NB4 (cell line): Measurements from ENCODE around the gene TMA16.

Experiments used
- DNase-seq: peaks from one replicate; pipeline ENCODE4 v3.0.0; 2010; ENCODE audit warnings: low read depth
- H3K4me3 ChIP-seq: one replicate; pipeline ENCODE4 v1.5.1; 2011; ENCODE audit warnings: mild to moderate bottlenecking, low read depth, low read length, moderate library complexity
- CTCF ChIP-seq: IDR thresholded peaks from one replicate; pipeline ENCODE4 v1.5.1; 2012; ENCODE audit warnings: low read depth, low read length
- MAX ChIP-seq: IDR thresholded peaks from 2 replicates; pipeline ENCODE4 v1.6.1; 2011; ENCODE audit warnings: low read depth, low read length
- MYC ChIP-seq: IDR thresholded peaks from 2 replicates; pipeline ENCODE4 v1.6.1; 2011; ENCODE audit warnings: low read depth, low read length
- POLR2A ChIP-seq: IDR thresholded peaks from 2 replicates; pipeline ENCODE4 v1.6.1; 2011; ENCODE audit warnings: mild to moderate bottlenecking; ENCODE audit not compliant: insufficient read length; ENCODE audit errors: extremely low read depth

The TMA16 gene

GRCh38 chr4:163566257-163566796, 71.8 kb downstream of the TMA16 start:
- no peak for TF ChIP-seq POLR2A
- no peak for TF ChIP-seq MYC
- no peak for TF ChIP-seq CTCF
- TF ChIP-seq MAX = no peak
- no peak overlapping the region for H3K4me3 ChIP-seq
- DNase-seq = no peak

GRCh38 chr4:163568843-163569242, 74.4 kb downstream of the TMA16 start:
- no peak overlapping the region for H3K4me3 ChIP-seq
- TF ChIP-seq MAX (no peak), CTCF (no peak), POLR2A (no peak), MYC (no peak)
- no peak for DNase-seq
